Right lobe of liver (tissue), 6 donors: ENCODE data around the gene KIF15. TPM values are rescaled to one million over a fixed set of nuclear protein-coding genes. Genes with fewer than 3 reads are reported as not detected.

Experiments
- ATAC-seq, 4 donors: fragments of 200-7000 bp; cut with Tn5 transposase; one replicate each; pipeline ENCODE4 v1.9.1; 2020; ENCODE audit warnings: mild to moderate bottlenecking in 4 of 4, moderate library complexity in 4 of 4
- DNase-seq, 3 donors: peaks; one replicate each; pipeline ENCODE4 v3.0.0-alpha.2; 2020
- H3K27ac ChIP-seq, 3 donors: fragments of 200-600 bp; one replicate each; pipeline ENCODE4 v1.8.0; 2022
- H3K27me3 ChIP-seq, 2 donors: fragments of 200-600 bp; one replicate each; pipeline ENCODE4 v1.8.0; 2022
- H3K36me3 ChIP-seq, 4 donors: fragments of 200-600 bp; sonication (generic) in 1 of 4; one replicate each; pipeline versions ENCODE4 v1.5.1 to v1.8.0; 2017 to 2022; ENCODE audit warnings: control low read depth in 1 of 4
- H3K4me1 ChIP-seq, 4 donors: fragments of 200-600 bp; sonication (generic) in 1 of 4; one replicate each; pipeline versions ENCODE4 v1.5.1 to v1.8.0; 2017 to 2022; ENCODE audit warnings: control low read depth in 1 of 4
- H3K4me3 ChIP-seq, 3 donors: fragments of 200-600 bp; one replicate each; pipeline ENCODE4 v1.8.0; 2022
- H3K9me3 ChIP-seq, 4 donors: fragments of 200-600 bp; sonication (generic) in 1 of 4; one replicate each; pipeline versions ENCODE4 v1.5.1 to v1.8.0; 2017 to 2022; ENCODE audit warnings: control low read depth in 1 of 4
- POLR2A ChIP-seq: fragments of 450-650 bp; IDR thresholded peaks from one replicate; pipeline ENCODE4 v1.6.1; 2017; ENCODE audit warnings: antibody characterized with exemption, mild to moderate bottlenecking
- WGBS: methylation state at CpG from one replicate; pipeline ENCODE4 v1.1.6; 2018; ENCODE audit warnings: low coverage, low lambda C conversion rate; ENCODE audit not compliant: insufficient coverage; ENCODE audit errors: missing lambda C conversion rate; 5-methylcytosine and 5-hydroxymethylcytosine counted together
- intact Hi-C, 2 donors: fragments of 100-400 bp; cut with DNase I; formaldehyde crosslinking; loops; one replicate each; pipeline versions ENCODE4 v1.11.2 to v1.14.1; 2022
- total RNA-seq, 6 experiments: library from RNA; depleted of rRNA in 2 of 6; stranded (reverse); fragments of >200 nt in 2 of 6; fragmentation: NEBNext Ultra II Directional in 3 of 6; extraction: Animal tissue kit (Norgen Biotek cat#: 25700) in 3 of 6; gene quantifications; one replicate each; pipeline versions ENCODE4 v1.1.0 to v1.2.4, GENCODE V29; 2016 to 2023
- TF ChIP-seq, protein P1 (sequence below), 4 donors: fragments of 200-600 bp in 3 of 4; fragments of 450-650 bp in 1 of 4; IDR thresholded peaks; one replicate each; pipeline versions ENCODE4 v1.5.1 to v1.8.0; 2016 to 2022; ENCODE audit warnings: antibody characterized with exemption in 4 of 4, mild to moderate bottlenecking in 2 of 4
- donor health status: DM: no; HTN: yes; CAD: no.
- donor health status: DM: no; HTN: no; CAD: no.
- donor health status: DM: no; HTN: no; CAD: no.
- donor health status: DM: no; HTN: yes; CAD: no.
- donor health status: DM: no; HTN: yes; CAD: no.

Gene KIF15
- total RNA-seq, 6 experiments from 2014 or later, result 0.09 to 0.51 (median 0.22) TPM

DNA sequence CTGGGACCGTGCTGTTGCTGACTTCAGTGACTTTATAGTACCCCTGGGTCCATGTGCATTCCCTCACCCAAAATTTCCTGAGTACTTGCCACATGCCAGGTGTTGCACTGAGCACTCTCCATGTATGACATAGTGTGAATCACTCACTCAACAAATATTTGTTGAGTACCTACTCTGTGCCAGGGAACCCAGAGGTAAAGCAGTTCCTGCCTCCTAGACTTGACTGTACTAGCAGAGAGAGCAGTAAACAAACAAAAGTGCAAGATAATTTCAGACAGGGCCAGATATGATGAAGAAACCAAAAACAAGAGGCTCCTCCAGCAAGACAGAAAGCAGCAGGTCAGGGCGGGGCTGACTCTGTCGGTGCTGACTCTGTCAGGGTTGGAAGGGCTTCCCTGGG lies 125.0 kb downstream of the KIF15 start:
- ATAC-seq, result no peak
- no peaks in the 10 kb centered on the region for H3K4me1 ChIP-seq
- no CpG with 5 or more reads among the region's 3 CpGs for WGBS
- H3K27me3 ChIP-seq, result no peaks in the 10 kb centered on the region
- H3K9me3 ChIP-seq, result no peaks in the 10 kb centered on the region
- intact Hi-C loops, result no loop called here
- H3K36me3 ChIP-seq, result no peaks in the 10 kb centered on the region
- no peak overlapping the region for H3K27ac ChIP-seq
- TF ChIP-seq, protein P1, sequence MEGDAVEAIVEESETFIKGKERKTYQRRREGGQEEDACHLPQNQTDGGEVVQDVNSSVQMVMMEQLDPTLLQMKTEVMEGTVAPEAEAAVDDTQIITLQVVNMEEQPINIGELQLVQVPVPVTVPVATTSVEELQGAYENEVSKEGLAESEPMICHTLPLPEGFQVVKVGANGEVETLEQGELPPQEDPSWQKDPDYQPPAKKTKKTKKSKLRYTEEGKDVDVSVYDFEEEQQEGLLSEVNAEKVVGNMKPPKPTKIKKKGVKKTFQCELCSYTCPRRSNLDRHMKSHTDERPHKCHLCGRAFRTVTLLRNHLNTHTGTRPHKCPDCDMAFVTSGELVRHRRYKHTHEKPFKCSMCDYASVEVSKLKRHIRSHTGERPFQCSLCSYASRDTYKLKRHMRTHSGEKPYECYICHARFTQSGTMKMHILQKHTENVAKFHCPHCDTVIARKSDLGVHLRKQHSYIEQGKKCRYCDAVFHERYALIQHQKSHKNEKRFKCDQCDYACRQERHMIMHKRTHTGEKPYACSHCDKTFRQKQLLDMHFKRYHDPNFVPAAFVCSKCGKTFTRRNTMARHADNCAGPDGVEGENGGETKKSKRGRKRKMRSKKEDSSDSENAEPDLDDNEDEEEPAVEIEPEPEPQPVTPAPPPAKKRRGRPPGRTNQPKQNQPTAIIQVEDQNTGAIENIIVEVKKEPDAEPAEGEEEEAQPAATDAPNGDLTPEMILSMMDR (IDR thresholded peaks at IDR 0.05), result no peak
- no peak for TF ChIP-seq POLR2A
- no peak for DNase-seq
- H3K4me3 ChIP-seq, result no peak overlapping the region

- TF ChIP-seq POLR2A, result no peak
- TF ChIP-seq, protein P1 (IDR thresholded peaks at IDR 0.05), result no peak
- Histone ChIP-seq H3K27me3 (no peaks in the 10 kb centered on the region), H3K9me3 (no peaks in the 10 kb centered on the region), H3K36me3 (no peaks in the 10 kb centered on the region), H3K4me1 (no peaks in the 10 kb centered on the region), H3K27ac (no peak overlapping the region), H3K4me3 (no peak overlapping the region)
- 70% methylated on average over 7 of the region's 7 CpGs for WGBS
- intact Hi-C loops, result no loop called here
- ATAC-seq (no peak), DNase-seq (no peak)
Observed at GRCh38 chr3:44887101-44887500, 125.5 kb downstream of the KIF15 start.

DNA sequence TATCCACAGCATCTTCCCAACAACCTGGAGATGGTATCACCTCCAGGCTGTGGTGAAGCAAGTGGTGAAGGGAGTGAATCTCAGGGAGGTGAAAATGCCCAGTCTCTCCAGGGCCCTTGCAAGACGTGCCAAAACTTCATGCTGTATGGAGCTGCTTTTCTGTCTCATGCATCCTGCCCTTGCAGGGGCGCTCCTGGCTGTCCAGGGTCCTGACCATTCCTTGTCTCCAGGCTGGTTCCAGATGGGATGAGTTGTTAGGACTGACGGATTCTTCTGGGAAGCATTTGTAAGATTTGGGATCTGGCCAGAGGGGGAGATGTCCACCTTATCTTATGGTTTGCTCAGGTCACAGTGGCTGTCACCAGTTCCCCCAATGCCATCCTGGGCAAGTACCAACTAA lies 128.7 kb downstream of the KIF15 start:
- H3K27me3 ChIP-seq, result no peaks in the 10 kb centered on the region
- no peak for ATAC-seq
- intact Hi-C loops, result no loop called here
- H3K36me3 ChIP-seq, result no peaks in the 10 kb centered on the region
- no peak for TF ChIP-seq POLR2A
- TF ChIP-seq, protein P1 (IDR thresholded peaks at IDR 0.05), result no peak
- H3K27ac ChIP-seq, result no peak overlapping the region
- H3K9me3 ChIP-seq, result no peaks in the 10 kb centered on the region
- WGBS, result 43% methylated on average over 1 of the region's 3 CpGs
- DNase-seq, result no peak
- no peak overlapping the region for H3K4me3 ChIP-seq
- H3K4me1 ChIP-seq, result no peaks in the 10 kb centered on the region

- intact Hi-C loops, result no loop called here
- Histone ChIP-seq H3K9me3 (no peaks in the 10 kb centered on the region), H3K4me3 (no peak overlapping the region), H3K36me3 (no peaks in the 10 kb centered on the region), H3K27ac (no peak overlapping the region), H3K27me3 (no peaks in the 10 kb centered on the region), H3K4me1 (no peaks in the 10 kb centered on the region)
- 14% methylated on average over 1 of the region's 3 CpGs for WGBS
- no peak for DNase-seq
- ATAC-seq, result no peak
- TF ChIP-seq POLR2A, result no peak
Observed at GRCh38 chr3:44890852-44891251, 129.3 kb downstream of the KIF15 start.

DNA sequence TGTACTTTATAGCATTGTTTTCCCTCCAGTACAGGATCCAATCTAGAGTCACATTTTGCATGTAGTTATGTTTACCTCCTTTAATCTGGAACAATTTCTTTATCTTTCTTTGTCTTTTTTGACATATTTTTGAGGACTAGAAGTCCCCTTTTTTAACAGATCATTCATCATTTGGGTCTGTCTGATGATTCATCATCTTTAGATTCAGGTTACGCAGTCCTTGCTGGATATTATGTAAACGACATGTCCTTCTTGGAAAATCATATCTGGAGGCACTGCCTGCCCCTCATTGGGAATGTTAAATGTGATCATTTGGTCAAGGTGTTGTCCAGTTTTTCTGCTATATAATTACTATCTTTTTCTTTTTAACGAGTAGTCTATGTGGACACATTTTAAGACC lies 131.1 kb downstream of the KIF15 start:
- intact Hi-C loops, result no loop called here
- ATAC-seq (no peak), DNase-seq (no peak)
- TF ChIP-seq, protein P1 (IDR thresholded peaks at IDR 0.05), result no peak
- TF ChIP-seq POLR2A, result no peak
- Histone ChIP-seq H3K27ac (no peak overlapping the region), H3K4me3 (no peak overlapping the region), H3K4me1 (no peaks in the 10 kb centered on the region), H3K27me3 (no peaks in the 10 kb centered on the region), H3K9me3 (no peaks in the 10 kb centered on the region), H3K36me3 (no peaks in the 10 kb centered on the region)
- WGBS, result 60% methylated on average over 3 of the region's 3 CpGs
